Measurements from ENCODE around the gene LRRK2. TPM values are rescaled to one million over a fixed set of nuclear protein-coding genes. Genes with fewer than 3 reads are reported as not detected.

LRRK2 gene
- total RNA-seq, 2 donors from 2014 or later = 8.2 to 13.7 TPM

DNA sequence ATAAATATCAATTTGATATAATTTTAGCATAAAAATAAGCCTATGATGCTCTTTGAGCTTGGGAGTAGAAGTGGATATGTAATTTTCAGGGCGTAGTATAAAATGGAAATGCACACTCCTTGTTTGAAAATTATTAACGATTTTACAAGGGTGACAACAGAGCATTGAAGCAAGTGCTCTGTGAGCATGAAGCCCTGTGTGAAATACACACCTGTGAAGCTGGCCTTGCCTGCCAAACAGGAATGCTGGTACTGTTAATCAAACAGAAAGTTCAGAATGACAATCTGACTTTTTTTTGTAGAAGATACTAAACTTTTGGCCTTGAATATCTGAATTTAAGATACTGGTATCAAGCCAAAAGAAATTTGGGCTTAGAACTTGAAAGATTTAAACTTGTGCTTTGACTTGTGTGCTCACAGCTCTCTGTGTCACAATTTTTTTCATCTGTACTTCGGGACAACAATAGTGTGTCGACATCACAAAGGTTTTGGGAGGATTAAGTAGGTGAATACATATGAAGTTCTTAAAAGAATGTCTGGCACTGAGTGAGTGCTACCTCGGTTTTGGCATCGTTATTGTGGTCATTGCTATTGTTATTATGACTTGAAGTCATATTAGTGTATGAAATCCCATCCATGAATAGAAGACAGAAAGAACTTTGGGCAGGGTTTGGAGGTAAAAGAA, 47.3 kb downstream of the LRRK2 start:
- 26 to 29% methylated on average over 6 of the region's 6 CpGs for WGBS, 2 donors
- peak; percentile 99 for ATAC-seq
- no peak overlapping the region for H3K4me3 ChIP-seq
- no peak for TF ChIP-seq POLR2A (IDR thresholded peaks at IDR 0.05)
- TF ChIP-seq, protein P1, sequence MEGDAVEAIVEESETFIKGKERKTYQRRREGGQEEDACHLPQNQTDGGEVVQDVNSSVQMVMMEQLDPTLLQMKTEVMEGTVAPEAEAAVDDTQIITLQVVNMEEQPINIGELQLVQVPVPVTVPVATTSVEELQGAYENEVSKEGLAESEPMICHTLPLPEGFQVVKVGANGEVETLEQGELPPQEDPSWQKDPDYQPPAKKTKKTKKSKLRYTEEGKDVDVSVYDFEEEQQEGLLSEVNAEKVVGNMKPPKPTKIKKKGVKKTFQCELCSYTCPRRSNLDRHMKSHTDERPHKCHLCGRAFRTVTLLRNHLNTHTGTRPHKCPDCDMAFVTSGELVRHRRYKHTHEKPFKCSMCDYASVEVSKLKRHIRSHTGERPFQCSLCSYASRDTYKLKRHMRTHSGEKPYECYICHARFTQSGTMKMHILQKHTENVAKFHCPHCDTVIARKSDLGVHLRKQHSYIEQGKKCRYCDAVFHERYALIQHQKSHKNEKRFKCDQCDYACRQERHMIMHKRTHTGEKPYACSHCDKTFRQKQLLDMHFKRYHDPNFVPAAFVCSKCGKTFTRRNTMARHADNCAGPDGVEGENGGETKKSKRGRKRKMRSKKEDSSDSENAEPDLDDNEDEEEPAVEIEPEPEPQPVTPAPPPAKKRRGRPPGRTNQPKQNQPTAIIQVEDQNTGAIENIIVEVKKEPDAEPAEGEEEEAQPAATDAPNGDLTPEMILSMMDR (IDR thresholded peaks at IDR 0.05) = no peak
- intact Hi-C loops (cut with DNase I) = no loop called here
- no peaks in the 10 kb centered on the region for H3K27me3 ChIP-seq
- H3K9me3 ChIP-seq = no peaks in the 10 kb centered on the region
- peak overlapping the region in 3 of 4 donors; percentile 19 to 71 (median 55) for H3K27ac ChIP-seq
- DNase-seq = peak; percentile 75 to 91 (median 82)
- no peaks in the 10 kb centered on the region for H3K36me3 ChIP-seq (replicated peaks in 1 of 2; ENCODE audit: insufficient read depth in 1 of 2, low read depth in 2 of 2)
- peaks cover 31% of the 10 kb centered on the region for H3K4me1 ChIP-seq

- TF ChIP-seq, protein P1 (IDR thresholded peaks at IDR 0.05) = no peak
- no peak for TF ChIP-seq POLR2A (IDR thresholded peaks at IDR 0.05)
- no peaks in the 10 kb centered on the region for H3K36me3 ChIP-seq (replicated peaks in 1 of 2; ENCODE audit: insufficient read depth in 1 of 2, low read depth in 2 of 2)
- no peaks in the 10 kb centered on the region for H3K4me1 ChIP-seq
- no peaks in the 10 kb centered on the region for H3K27me3 ChIP-seq
- intact Hi-C loops (cut with DNase I) = no loop called here
- H3K4me3 ChIP-seq = no peak overlapping the region
- no peak for DNase-seq
- no peak overlapping the region for H3K27ac ChIP-seq
- WGBS, 2 donors = 91 to 93% methylated on average over 1 of the region's 1 CpG
- H3K9me3 ChIP-seq = no peaks in the 10 kb centered on the region
- ATAC-seq = no peak
Observed at GRCh38 chr12:40281791-40282364, 57.1 kb downstream of the LRRK2 start.

DNA sequence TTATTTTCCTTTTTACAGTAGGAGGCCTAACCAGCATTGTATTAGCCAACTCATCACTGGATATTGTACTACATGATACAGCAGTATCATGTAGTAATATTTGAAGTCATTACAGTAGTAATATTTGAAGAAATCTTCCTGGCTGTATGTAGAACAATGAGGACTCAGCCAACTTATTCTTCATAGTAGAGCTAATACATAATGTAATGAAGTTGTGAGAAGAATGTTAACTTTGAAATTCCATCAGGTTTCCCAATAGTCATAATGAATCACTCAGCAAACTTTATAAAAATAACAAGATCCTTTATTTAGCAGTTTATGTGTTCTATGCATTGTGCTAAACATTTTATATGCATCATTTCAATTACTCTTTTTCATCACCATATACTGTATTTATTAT, 61.8 kb downstream of the LRRK2 start:
- no peak overlapping the region for H3K4me3 ChIP-seq

DNA sequence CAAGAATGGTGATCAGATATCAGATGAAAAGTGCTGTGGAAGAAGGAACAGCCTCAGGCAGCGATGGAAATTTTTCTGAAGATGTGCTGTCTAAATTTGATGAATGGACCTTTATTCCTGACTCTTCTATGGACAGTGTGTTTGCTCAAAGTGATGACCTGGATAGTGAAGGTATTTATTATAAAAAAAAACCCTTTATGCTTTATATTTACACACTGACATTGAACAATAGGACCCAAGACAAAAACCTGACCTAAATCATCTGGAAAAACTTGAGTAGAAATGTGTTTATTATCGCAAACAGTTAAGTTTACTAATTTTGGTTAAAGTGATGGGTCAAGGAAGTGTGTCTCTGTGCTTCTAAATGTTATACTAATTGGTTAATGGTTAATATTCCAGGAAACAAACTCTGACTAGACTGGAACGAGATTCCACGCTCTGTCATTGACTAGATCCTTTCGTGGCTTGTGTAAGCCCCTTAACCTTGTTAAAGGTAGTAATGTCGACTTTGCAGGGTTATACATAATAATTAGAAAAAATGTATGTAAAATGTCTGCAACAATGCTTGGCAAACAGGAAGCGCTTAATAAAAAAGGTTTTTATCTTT, 62.7 kb downstream of the LRRK2 start:
- no peak for ATAC-seq
- WGBS, 2 donors = 79 to 86% methylated on average over 7 of the region's 7 CpGs
- no peak overlapping the region for H3K4me3 ChIP-seq
- no peaks in the 10 kb centered on the region for H3K4me1 ChIP-seq
- H3K36me3 ChIP-seq (replicated peaks in 1 of 2; ENCODE audit: insufficient read depth in 1 of 2, low read depth in 2 of 2) = no peaks in the 10 kb centered on the region
- no peak for DNase-seq
- TF ChIP-seq POLR2A (IDR thresholded peaks at IDR 0.05) = no peak
- TF ChIP-seq, protein P1 (IDR thresholded peaks at IDR 0.05) = no peak
- no peaks in the 10 kb centered on the region for H3K9me3 ChIP-seq
- intact Hi-C loops (cut with DNase I) = no loop called here
- no peaks in the 10 kb centered on the region for H3K27me3 ChIP-seq
- H3K27ac ChIP-seq = no peak overlapping the region

More for the DNA sequence above, 61.8 kb downstream of the LRRK2 start:
- no peaks in the 10 kb centered on the region for H3K27me3 ChIP-seq
- ATAC-seq (no peak), DNase-seq (no peak)
- H3K4me1 ChIP-seq = no peaks in the 10 kb centered on the region
- intact Hi-C loops (cut with DNase I) = no loop called here
- no peaks in the 10 kb centered on the region for H3K9me3 ChIP-seq
- H3K27ac ChIP-seq = no peak overlapping the region
- no peak for TF ChIP-seq POLR2A (IDR thresholded peaks at IDR 0.05)
- TF ChIP-seq, protein P1 (IDR thresholded peaks at IDR 0.05) = no peak
- no peaks in the 10 kb centered on the region for H3K36me3 ChIP-seq (replicated peaks in 1 of 2; ENCODE audit: insufficient read depth in 1 of 2, low read depth in 2 of 2)

Data from body of pancreas (tissue), 4 donors.